Measurements from ENCODE around the gene ATP2C2. TPM values are rescaled to one million over a fixed set of nuclear protein-coding genes. Genes with fewer than 3 reads are reported as not detected.

ATP2C2 gene
- total RNA-seq, 1 experiment from 2014 or later, result not detected

DNA sequence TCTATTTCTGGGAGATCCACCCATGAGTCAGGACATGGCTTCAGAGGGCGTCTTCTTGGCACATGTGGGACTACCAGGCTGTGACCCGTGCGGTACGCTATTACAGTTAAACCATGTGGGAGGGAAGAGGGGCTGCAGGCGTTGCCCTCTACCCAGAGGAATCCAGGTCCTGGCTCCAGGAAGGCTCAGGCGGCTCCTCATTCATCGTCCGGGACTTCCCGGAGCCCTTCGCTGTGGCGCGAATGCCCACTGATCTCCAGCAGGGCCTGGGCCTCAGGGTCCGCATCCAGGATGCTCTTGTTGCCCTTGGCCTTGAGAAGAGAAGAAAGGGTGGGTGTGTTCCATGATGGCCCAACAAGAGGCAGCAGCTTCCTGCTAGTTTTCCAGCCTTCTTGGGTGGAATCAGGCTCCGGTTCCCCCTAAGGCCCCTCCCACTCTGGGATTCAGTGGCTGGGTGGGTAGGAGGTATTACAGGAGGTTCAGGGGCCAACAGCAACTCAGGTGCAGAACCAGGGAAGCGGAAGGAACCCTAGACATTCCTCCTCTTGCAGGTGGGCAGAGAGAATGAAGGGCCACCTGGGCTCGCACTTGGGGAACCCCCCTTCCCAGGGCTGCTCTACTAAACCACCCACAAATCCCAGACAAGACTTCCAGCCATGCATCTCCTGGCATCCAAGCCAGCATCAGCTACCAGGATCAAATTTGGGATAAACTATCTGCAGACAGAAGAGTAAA, 111.5 kb downstream of the ATP2C2 start:
- in situ Hi-C loops (cut with HindIII; ENCODE audit: low sequenced_read_pairs), result no loop called here
- DNase-seq (ENCODE audit: low spot score), result no peak

DNA sequence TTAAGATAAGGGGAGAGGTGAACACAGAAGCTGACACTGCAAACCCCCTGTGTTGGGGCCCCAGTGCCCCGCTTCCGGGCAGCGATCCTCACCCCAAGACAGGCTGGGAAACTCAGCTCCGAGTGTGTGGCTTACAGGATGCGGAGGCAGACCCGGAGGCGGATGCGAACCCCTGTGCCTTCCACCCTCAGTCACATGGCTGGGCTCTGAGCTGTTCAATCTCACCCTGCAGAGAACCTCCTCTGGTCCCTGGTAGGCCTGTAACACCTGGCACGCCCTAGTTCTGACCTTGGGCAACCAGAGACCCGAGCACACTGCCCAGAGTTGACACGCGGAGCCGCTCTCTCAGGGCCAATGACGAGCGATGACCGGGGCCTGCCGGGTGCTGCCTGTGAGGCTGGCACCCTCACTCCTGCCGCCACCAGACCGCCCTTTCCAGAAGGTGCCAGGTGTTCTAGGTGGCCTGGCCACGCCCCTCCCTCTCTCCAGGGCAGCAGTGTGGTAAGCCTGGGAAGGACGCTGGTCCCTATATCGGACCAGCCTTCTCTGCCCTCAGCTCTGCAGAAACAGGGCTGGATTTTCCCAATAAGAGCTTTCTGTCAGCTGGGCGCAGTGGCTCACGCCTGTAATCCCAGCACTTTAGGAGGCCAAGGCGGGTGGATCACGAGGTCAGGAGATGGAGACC, 112.9 kb downstream of the ATP2C2 start:
- in situ Hi-C loops (cut with HindIII; ENCODE audit: low sequenced_read_pairs), result no loop called here
- no peak for DNase-seq (ENCODE audit: low spot score)

DNA sequence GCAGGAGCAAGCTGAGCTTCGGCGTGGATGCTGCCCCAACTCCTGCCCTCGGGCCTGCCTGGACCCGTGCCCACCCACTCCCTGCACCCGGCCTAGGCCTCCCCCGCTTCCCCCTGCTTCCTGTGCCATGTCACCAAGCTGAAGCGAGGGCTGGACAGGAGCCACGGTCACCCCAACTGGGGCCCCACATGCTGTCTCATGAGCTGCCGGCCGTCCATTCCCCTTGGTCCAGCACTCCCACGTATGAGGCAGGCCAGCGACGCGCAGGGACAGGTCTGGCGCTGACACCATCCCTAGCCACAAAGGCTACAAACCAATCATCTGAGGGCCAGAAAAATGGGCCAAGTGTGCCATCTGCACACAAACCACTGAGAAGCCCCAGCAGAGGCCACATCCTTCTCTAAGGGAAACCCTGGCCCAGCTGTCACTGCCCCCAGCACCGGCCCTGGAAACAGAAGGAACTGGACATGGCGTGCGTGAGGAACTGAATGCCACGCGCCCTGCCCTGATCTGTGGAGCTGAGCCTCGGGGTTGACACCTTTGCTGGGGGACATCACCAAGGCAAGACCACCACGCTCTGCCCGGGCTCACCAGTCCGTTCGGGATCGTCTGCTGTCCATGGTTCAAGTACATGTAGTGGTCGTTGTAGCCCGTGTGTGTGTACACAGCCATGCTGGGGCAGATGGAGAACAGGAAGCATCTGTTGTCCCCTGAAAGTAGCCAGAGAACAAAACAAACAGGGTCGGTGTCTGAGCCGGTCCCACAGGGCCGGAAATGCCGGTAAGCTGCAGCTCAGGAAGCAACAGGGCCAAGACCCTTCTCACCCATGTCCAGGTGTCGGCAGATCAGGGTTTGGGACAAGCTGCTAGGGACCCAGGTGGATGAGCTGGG, 113.9 kb downstream of the ATP2C2 start:
- peak; percentile 74 for DNase-seq (ENCODE audit: low spot score)
- in situ Hi-C loops (cut with HindIII; ENCODE audit: low sequenced_read_pairs), result no loop called here

DNA sequence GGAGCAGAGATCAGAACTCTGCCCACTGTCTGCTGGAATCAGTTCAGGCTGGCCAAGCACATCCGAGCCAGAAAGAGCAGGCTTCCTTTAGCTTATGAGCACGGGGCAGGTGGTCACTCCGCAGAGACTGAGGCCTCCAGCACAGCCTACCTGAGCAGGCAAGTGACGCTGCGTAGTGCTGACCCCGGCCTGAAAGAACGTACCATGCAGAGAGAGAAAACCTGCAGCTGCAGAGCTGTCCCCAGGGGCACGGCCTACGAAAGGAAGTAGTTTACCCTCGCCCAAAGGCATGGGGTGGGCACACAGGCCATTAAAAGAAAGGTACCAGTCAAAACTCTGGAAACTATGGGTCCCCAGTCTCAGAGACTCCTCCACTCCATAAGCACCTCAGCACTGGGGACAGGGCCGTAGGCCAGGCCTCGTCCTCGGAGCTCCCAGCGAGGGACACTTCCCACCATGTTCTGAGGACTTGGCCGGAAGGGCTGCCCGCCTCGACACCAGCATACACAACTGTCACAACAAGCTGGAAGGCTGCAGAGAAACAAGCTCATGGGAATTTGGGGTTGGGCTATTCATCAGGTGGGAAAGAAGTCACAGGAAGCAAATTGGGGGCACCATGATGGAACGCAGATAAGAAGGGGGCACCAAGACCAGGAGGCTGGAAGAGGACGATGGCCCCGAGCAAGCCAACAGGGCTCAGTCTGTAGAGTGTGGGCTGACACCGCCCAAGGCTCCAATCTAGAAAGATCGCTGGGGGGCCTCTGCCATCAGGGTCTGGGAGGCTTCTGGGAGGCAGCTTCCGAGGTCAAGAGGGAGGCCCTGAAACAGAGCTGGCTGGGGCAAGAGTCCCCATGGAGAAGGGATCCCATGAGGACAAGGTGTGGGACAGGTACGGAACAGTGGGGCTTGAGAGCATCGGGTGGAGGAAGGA, 114.9 kb downstream of the ATP2C2 start:
- in situ Hi-C loops (cut with HindIII; ENCODE audit: low sequenced_read_pairs), result no loop called here
- DNase-seq (ENCODE audit: low spot score), result no peak

DNA sequence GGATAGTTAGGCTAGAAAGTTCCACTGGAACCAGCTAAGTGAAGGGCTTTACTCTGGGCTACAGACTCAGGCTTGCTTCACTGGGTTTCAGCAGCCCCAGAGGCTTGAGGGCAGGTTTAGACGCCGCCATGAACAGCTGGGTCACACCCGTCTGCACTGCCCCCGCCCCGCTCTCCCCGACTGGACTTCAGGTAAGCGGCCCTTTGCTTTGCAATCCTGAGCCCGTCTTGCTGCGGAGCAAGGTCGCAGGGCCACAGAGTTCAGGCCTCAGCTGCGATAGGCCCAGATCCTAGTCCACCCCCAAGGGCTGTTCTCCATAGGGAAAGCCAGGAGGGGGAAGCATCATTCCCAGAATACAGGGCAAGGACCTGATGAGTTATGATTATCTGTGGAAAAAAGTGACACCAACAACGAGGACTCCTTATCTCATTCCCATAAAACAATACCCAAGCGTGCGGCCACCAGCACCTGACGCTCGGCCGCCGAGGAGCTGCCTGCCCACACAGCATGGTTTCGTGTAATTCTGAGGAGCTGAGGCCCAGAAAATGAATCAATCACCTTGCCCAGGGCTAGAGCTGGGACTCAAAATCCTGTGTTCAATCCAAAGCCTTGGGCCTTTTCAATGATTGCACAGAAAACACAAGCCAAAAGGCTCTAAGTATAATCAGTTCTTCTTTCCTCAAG, 115.7 kb downstream of the ATP2C2 start:
- in situ Hi-C loops (cut with HindIII; ENCODE audit: low sequenced_read_pairs), result no loop called here

DNA sequence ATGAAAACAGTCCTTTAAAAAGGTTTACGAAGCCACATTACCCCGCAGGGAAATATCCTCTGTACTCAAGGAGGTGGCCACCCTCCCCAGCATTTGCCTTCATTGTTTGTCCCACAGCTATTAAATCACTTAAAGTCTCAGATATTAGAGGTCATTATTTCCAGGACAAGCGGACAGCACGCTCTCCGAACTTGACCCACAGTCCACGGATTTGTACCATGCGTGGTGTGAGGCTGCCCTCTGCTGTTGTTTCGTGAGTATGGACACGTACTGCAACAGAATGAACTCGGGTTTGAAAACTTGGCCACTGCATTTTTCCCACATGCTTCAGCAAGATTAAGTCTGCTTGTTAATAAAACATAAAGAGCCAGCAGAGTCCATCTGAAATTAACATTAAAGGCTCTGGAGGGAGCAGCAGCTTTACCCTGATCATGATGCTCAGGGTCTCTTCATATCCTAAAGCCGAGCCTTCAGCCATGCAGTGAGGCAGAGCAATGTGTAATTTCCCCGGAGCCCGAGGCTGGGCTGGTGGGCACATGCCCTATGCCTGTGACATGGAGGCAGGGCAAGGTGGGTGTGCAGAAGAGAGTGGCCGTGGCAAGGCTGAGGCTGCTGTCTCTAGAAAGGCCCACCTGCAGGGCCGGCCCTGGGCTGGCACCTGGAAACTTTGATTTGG, 116.4 kb downstream of the ATP2C2 start:
- peak; percentile 83 for DNase-seq (ENCODE audit: low spot score)
- in situ Hi-C loops (cut with HindIII; ENCODE audit: low sequenced_read_pairs), result no loop called here

More for the DNA sequence above, 115.7 kb downstream of the ATP2C2 start:
- DNase-seq (ENCODE audit: low spot score), result no peak

DNA sequence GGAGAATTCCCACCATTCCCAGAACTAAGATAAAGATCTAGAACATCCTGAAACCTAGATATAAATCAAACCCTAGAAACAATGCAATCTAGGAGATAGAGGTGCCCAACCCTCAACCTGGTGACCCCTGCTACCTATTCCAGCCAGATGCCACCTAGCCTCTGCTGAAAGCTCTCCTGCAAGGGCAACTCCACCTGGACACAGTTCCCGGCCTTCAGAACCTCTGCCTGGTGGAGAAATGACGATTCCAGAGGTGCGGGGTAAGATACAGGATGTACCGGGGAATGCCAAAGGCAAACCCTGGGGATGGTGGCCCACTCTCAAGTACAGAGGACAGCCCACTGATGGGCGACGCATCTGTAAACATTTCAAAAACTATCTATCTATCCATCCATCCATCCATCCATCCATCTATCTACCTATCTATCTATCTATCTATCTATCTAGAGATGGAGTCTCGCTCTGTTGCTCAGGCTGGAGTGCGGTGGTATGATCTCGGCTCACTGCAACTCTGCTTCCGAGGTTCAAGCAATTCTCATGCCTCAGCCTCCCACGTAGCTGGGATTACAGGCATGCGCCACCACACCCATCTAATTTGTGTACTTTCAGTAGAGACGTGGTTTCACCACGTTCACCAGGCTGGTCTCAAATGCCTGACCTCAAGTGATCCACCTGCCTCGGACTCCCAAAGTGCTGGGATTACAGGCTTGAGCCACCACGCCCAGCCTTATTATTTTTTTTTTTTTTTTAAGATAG, 117.1 kb downstream of the ATP2C2 start:
- in situ Hi-C loops (cut with HindIII; ENCODE audit: low sequenced_read_pairs), result no loop called here
- no peak for DNase-seq (ENCODE audit: low spot score)

DNA sequence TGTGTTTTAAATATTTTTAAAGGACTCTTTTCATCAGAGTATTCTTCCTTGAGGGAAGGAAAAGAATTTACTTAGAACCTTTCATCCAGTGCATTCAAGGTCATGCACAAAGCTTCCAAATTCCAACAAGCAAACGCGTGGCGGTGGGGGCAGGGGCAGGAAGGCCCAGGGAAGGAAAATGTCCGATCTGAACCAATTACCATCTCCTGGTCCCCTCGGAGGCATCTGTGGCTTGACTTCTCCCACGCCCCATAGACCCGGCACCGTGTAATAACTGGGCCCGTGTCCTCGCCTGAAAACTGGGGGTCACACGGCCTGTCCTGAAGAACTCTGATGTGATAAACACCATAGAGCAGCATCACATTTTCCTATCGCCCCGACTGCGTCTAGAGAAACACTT, 117.8 kb downstream of the ATP2C2 start:
- in situ Hi-C loops (cut with HindIII; ENCODE audit: low sequenced_read_pairs), result no loop called here
- DNase-seq (ENCODE audit: low spot score), result no peak

DNA sequence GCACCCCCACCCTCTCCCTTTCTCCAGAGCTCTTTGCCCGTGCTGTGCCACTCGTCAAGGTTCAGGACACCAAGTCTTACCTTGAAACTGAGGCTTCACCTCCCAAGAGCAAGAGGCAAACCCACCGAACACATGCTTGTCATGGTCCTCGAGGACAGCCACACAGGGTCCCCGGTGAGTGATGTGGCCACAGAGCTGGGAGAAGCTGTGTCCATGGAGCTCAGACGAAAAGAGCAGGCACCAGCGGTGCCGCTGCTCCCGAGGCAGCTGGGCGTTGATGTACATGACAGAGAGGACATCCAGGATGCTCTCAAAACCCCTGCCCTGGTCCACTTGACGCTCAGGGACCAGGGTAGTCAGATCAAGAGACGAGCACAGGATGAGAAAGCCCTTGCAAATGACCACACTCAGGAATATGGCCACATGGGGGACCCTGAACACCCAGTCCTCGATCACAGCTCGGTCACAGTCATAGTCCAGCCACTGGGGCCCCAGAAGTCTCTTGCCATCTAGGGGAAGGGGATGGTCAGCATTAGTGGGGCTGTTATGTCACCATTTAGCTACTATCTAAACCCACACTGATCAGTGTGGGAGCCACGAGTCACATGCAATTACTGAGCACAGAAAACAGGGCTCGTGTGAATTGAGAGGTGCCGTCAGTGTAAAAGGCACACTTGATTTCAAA, 118.4 kb downstream of the ATP2C2 start:
- DNase-seq (ENCODE audit: low spot score), result no peak
- in situ Hi-C loops (cut with HindIII; ENCODE audit: low sequenced_read_pairs), result no loop called here

DNA sequence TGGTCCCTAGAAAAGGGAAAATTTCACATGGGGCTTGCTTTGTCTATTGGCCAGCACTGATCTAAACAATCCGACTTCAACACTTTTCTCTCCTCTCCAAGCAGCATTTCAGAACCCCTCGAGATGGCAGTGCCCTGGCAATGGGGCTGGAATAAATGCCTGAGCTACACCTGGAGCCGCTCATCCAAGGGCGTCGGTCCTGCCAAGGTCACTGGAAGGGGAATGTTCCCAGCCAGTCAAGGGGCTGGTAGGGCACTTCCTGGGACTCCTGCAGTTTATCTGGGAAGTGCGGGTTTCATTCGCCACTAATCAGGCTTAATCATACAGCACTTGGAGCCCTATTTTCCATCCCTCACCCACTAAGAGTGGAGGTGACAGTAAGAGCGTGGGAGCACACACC, 119.0 kb downstream of the ATP2C2 start:
- DNase-seq (ENCODE audit: low spot score), result no peak
- in situ Hi-C loops (cut with HindIII; ENCODE audit: low sequenced_read_pairs), result no loop called here

DNA sequence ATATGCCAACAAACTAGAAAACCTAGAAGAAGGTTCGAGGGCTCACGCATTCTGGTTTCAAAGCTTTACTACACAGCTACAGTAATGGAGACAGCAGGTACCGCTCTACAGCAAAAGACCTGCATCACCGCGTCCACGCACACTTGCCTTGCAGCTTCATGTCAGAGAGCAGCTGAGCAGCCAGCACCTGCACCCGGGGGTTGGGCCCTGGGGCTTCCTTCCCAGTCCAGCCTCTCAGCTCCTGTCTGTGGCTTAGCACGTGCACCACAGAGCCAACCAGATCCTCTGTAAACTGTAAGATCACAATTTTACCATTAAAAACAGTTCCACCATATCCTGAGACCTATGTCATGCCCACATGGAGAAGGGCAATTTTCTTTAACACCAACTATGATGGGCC, 120.8 kb downstream of the ATP2C2 start:
- no peak for DNase-seq (ENCODE audit: low spot score)

DNA sequence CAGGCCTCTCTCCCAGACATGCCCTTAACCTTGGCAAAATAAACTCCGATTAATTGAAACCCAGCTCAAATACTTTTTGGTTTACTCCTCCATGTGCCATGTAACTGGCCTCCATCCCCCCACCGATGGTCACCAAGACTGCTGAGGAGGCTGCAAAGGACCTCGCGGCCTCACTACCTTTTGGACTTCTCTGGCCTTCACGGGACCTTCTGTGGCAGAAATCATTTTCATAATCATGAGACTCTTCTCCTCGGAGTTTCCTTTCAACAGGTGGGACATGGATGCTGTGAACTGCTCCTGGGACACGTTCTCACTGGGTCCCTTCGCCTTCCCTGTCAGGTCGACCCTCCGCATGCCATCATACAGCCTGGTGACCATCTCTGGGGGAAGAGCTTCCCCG, 127.2 kb downstream of the ATP2C2 start:
- no peak for DNase-seq (ENCODE audit: low spot score)
- in situ Hi-C loops (cut with HindIII; ENCODE audit: low sequenced_read_pairs), result no loop called here

More for the DNA sequence above, 120.8 kb downstream of the ATP2C2 start:
- in situ Hi-C loops (cut with HindIII; ENCODE audit: low sequenced_read_pairs), result no loop called here

DNA sequence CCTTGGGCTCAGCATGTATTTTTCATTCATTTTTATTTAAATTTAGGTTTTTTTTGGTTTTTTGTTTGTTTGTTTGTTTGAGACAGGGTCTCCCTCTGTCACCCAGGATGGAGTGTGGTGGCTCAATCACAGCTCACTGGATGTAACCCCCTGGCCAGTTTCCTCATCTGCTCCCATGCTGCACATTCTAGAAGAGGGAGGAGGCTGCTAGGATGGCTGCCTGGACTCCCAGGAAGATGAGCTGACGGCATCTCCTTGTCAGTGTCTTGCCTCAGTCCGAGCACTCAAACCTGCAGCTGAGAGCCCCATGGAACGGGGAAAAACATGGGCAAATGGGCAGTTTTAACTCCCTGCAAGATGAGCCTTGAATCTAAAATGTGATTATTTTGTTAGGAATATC, 128.7 kb downstream of the ATP2C2 start:
- in situ Hi-C loops (cut with HindIII; ENCODE audit: low sequenced_read_pairs), result no loop called here
- no peak for DNase-seq (ENCODE audit: low spot score)

DNA sequence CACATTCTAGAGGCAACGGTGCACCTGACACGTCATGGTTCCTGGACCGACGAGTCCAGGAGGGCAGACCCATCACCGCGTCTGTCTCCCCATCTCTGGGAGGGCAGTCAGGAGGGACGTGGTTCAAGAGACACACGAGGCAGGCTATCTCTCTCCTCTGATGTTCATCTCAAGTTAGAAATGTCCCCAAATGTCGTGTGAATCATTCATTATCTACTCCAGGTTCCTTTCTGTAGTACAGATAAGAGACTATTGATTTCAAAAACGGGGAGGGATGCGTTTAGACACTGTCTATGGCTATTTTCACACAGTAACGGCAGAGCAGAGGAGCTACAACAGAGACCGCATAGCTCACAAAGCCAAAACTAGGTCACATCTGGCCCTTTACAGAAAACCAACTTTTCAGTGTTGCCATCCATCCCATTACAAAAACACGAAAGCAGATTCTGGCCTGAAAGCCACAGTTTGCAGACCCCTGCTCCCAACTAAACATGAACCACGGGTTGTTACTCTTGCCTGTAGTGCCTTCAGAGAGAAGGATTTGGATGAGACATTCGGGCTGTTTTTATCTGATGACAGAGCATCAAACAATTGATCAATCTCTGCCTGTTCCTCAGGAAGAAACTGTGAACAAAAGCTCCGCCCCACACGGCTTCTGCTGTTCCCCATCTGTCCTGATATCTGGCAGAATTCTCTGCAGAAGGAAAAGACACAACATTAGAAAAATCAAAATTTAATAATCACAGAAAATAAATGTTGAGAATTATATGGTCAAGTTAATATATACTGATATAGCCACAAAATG, 129.3 kb downstream of the ATP2C2 start:
- no peak for DNase-seq (ENCODE audit: low spot score)
- in situ Hi-C loops (cut with HindIII; ENCODE audit: low sequenced_read_pairs), result no loop called here

DNA sequence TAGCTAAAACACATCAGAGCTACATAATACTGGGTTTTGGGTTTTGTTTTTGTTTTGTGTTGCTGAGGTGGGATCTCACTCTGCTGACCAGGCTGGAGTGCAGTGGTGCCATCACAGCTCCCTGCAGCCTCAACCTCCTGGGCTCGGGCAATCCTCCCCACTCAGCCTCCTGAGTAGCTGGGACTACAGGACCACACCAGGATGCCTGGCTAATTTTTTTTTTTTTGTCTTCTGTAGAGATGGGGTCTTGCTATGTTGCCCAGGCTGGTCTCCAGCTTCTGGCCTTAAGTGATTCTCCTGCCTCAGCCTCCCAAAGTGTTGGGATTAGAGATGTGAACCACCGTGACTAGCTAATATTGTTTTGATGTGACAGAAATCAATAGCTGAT, 129.9 kb downstream of the ATP2C2 start:
- in situ Hi-C loops (cut with HindIII; ENCODE audit: low sequenced_read_pairs), result no loop called here
- no peak for DNase-seq (ENCODE audit: low spot score)
